HCT116 (cell line): ENCODE results near the gene ELP2. TPM values are rescaled to one million over a fixed set of nuclear protein-coding genes. Genes with fewer than 3 reads are reported as not detected.

Experiments
- ATAC-seq: fragments of 200-7000 bp; cut with Tn5 transposase; 2 replicates; pipeline ENCODE4 v1.9.1; 2020; ENCODE audit warnings: mild to moderate bottlenecking, moderate library complexity
- BruUV-seq: library from RNA; stranded (reverse); fragments of 400-500 nt; replicated peaks from 2 replicates; lab custom pipeline; 2021; lab: Mats Ljungman, UMichigan
- CTCF ChIA-PET: fragments of 300-600 bp; sonication (Branson Sonifier 250); formaldehyde crosslinking; loops from one replicate; lab custom pipeline; 2021; ENCODE audit warnings: antibody characterized with exemption; lab: Charles Lee
- POLR2A ChIA-PET: fragments of 300-600, 350-600 bp; sonication (Branson Sonifier 250); formaldehyde crosslinking; loops from one replicate; lab custom pipeline; 2021; ENCODE audit warnings: antibody characterized with exemption; lab: Charles Lee
- RAD21 ChIA-PET, 2 experiments: fragments of 300-600 bp; sonication (Branson Sonifier 250); formaldehyde crosslinking; loops; one replicate each; lab custom pipeline; 2023; ENCODE audit warnings: low total read pairs in 2 of 2; ENCODE audit not compliant: uncharacterized antibody in 2 of 2, unreplicated experiment in 2 of 2, low non-redundant PET in 1 of 2; lab: Charles Lee
- DNase-seq: peaks from one replicate; pipeline ENCODE4 v3.0.0-alpha.2; 2010; ENCODE audit warnings: low read depth, low spot score
- H2AFZ ChIP-seq: fragments of 200-600 bp; shearing (Covaris generic), sonication (generic); 2 replicates; pipeline ENCODE4 v1.6.1; 2017; ENCODE audit warnings: low read depth, mixed run types, mixed read lengths, antibody characterized with exemption, low read length; ENCODE audit not compliant: poor library complexity, severe bottlenecking
- H3K27ac ChIP-seq: 2 replicates; pipeline ENCODE4 v1.5.1; 2012; ENCODE audit warnings: low read depth, low read length
- H3K27me3 ChIP-seq: fragments of 200-600 bp; sonication (generic); 2 replicates; pipeline ENCODE4 v1.6.1; 2016; ENCODE audit warnings: mixed run types, low read length, mixed read lengths; ENCODE audit not compliant: insufficient read depth
- H3K36me3 ChIP-seq, 2 experiments: fragments of 200-500 bp in 1 of 2; fragments of 200-600 bp in 1 of 2; sonication (Bioruptor generic) in 1 of 2; sonication (generic) in 1 of 2; 2 replicates each; pipeline versions ENCODE4 v1.5.1 to v1.6.1; 2014 to 2016; ENCODE audit warnings: low read length in 2 of 2, inconsistent platforms in 1 of 2, mixed read lengths in 1 of 2, mixed run types in 1 of 2; ENCODE audit not compliant: insufficient read depth in 2 of 2, control insufficient read depth in 1 of 2
- H3K4me1 ChIP-seq, 2 experiments: fragments of 200-600 bp in 1 of 2; sonication (generic) in 1 of 2; 2 replicates each; pipeline versions ENCODE4 v1.5.1 to v1.6.1; 2012 to 2017; ENCODE audit warnings: low read length in 2 of 2, inconsistent platforms in 1 of 2, mild to moderate bottlenecking in 1 of 2, mixed read lengths in 1 of 2, mixed run types in 1 of 2, moderate library complexity in 1 of 2; ENCODE audit not compliant: insufficient read depth in 2 of 2, control insufficient read depth in 1 of 2
- H3K4me2 ChIP-seq: fragments of 200-600 bp; sonication (generic); 2 replicates; pipeline ENCODE4 v1.6.1; 2017; ENCODE audit warnings: mixed run types, low read length, mixed read lengths
- H3K4me3 ChIP-seq, 2 experiments: fragments of 200-600 bp in 1 of 2; sonication (generic) in 1 of 2; replicated peaks in 1 of 2; 2 replicates each; pipeline ENCODE4 v1.5.1; 2011 to 2016; ENCODE audit warnings: low read length in 2 of 2, control low read depth in 1 of 2, low read depth in 1 of 2, mild to moderate bottlenecking in 1 of 2, mixed read lengths in 1 of 2, mixed run types in 1 of 2
- H3K79me2 ChIP-seq: fragments of 200-600 bp; sonication (generic); 2 replicates; pipeline ENCODE4 v1.6.1; 2017; ENCODE audit warnings: mild to moderate bottlenecking, mixed run types, low read length, moderate library complexity, mixed read lengths; ENCODE audit not compliant: insufficient read depth
- H3K9ac ChIP-seq: fragments of 200-600 bp; sonication (generic); 2 replicates; pipeline ENCODE4 v1.6.1; 2016; ENCODE audit warnings: low read length, mixed read lengths
- H3K9me2 ChIP-seq: fragments of 200-600 bp; sonication (generic), shearing (Covaris generic); 2 replicates; pipeline ENCODE4 v1.6.1; 2017; ENCODE audit warnings: mixed run types, mild to moderate bottlenecking, moderate library complexity; ENCODE audit not compliant: insufficient read depth
- H3K9me3 ChIP-seq, 2 experiments: fragments of 200-500 bp in 1 of 2; fragments of 200-600 bp in 1 of 2; sonication (Bioruptor generic) in 1 of 2; sonication (generic) in 1 of 2; 2 replicates each; pipeline ENCODE4 v1.6.1; 2014 to 2017; ENCODE audit warnings: low read length in 2 of 2, mixed read lengths in 2 of 2, inconsistent platforms in 1 of 2, low read depth in 1 of 2, mild to moderate bottlenecking in 1 of 2, mixed run types in 1 of 2, moderate library complexity in 1 of 2; ENCODE audit not compliant: control insufficient read depth in 1 of 2, insufficient read depth in 1 of 2
- H4K20me1 ChIP-seq: fragments of 200-600 bp; sonication (generic), shearing (Covaris generic); 2 replicates; pipeline ENCODE4 v1.6.1; 2017; ENCODE audit warnings: mixed run types, mild to moderate bottlenecking, moderate library complexity; ENCODE audit not compliant: insufficient read depth
- CBX3 ChIP-seq: IDR thresholded peaks from 2 replicates; pipeline ENCODE4 v1.6.1; 2012; ENCODE audit warnings: low read depth
- ELF1 ChIP-seq: IDR thresholded peaks from 2 replicates; pipeline ENCODE4 v1.6.1; 2012; ENCODE audit warnings: low read depth, borderline replicate concordance
- EZH2 ChIP-seq: fragments of 200-600 bp; sonication (generic); IDR thresholded peaks from 2 replicates; pipeline ENCODE4 v1.6.1; 2017; ENCODE audit warnings: antibody characterized with exemption, mixed run types
- POLR2A ChIP-seq: IDR thresholded peaks from 2 replicates; pipeline ENCODE4 v1.7.0; 2011; ENCODE audit warnings: borderline replicate concordance; ENCODE audit not compliant: insufficient read depth, insufficient read length; ENCODE audit errors: extremely low read depth
- RAD21 ChIP-seq: IDR thresholded peaks from 2 replicates; pipeline ENCODE4 v1.6.1; 2012; ENCODE audit warnings: low read depth, mild to moderate bottlenecking
- REST ChIP-seq: IDR thresholded peaks from 2 replicates; pipeline ENCODE4 v1.6.1; 2012; ENCODE audit warnings: low read depth
- SIN3A ChIP-seq: IDR thresholded peaks from 2 replicates; pipeline ENCODE4 v1.6.1; 2012; ENCODE audit warnings: low read depth
- SP1 ChIP-seq: IDR thresholded peaks from 2 replicates; pipeline ENCODE4 v1.6.1; 2012; ENCODE audit warnings: low read depth
- YY1 ChIP-seq: IDR thresholded peaks from 2 replicates; pipeline ENCODE4 v1.6.1; 2011; ENCODE audit warnings: low read length, low read depth, moderate library complexity, mild to moderate bottlenecking; ENCODE audit not compliant: insufficient replicate concordance; ENCODE audit errors: extremely low read depth
- ZBTB33 ChIP-seq: IDR thresholded peaks from 2 replicates; pipeline ENCODE4 v1.6.1; 2011; ENCODE audit warnings: mild to moderate bottlenecking, low read length, moderate library complexity; ENCODE audit not compliant: insufficient replicate concordance; ENCODE audit errors: extremely low read depth
- ZFX ChIP-seq: fragments of 450-650 bp; IDR thresholded peaks from 2 replicates; pipeline ENCODE4 v1.6.1; 2017
- ZNF274 ChIP-seq: fragments of 200-500 bp; sonication (Bioruptor generic); IDR thresholded peaks from 2 replicates; pipeline ENCODE4 v1.6.1; 2014; ENCODE audit warnings: mild to moderate bottlenecking, low read depth, low read length, inconsistent platforms
- intact Hi-C: fragments of 100-400 bp; cut with micrococcal nuclease; formaldehyde crosslinking; loops from 2 replicates; pipeline ENCODE4 v1.10.0; 2022
- total RNA-seq: library from RNA; stranded (reverse); gene quantifications from one replicate; pipeline ENCODE4 v1.2.1, GENCODE V29; 2021; ENCODE audit not compliant: unreplicated experiment
- TF ChIP-seq, protein P1 (sequence below): IDR thresholded peaks from 2 replicates; pipeline ENCODE4 v1.6.1; 2012

The ELP2 gene
- total RNA-seq, 1 experiment from 2014 or later: 109 TPM

GRCh38 chr18:36120297-36120696, 9.4 kb upstream of the ELP2 start:
- peaks cover 4% of the 10 kb centered on the region; the same call in 1 of the 2 replicates for H3K79me2 ChIP-seq
- H4K20me1 ChIP-seq: no peaks in the 10 kb centered on the region
- H3K27ac ChIP-seq: no peak overlapping the region
- no peak for ATAC-seq
- no peaks in the 10 kb centered on the region for H3K9me3 ChIP-seq
- POLR2A ChIA-PET: no interaction called here
- CTCF ChIA-PET: interaction anchor here (1.2 kb wide), 1 partner anchor 25 kb away, joined by 3 read pairs; no protein-coding TSS in a partner anchor
- no peak overlapping the region for H3K9ac ChIP-seq
- H3K4me3 ChIP-seq: no peak overlapping the region
- intact Hi-C loops: no loop called here
- no peak overlapping the region for H3K4me2 ChIP-seq
- no peak for DNase-seq
- H2AFZ ChIP-seq: no peak overlapping the region
- TF ChIP-seq, protein P1, sequence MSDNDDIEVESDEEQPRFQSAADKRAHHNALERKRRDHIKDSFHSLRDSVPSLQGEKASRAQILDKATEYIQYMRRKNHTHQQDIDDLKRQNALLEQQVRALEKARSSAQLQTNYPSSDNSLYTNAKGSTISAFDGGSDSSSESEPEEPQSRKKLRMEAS: no peak
- no peak for TF ChIP-seq ZBTB33
- no peak for TF ChIP-seq SP1
- TF ChIP-seq YY1: no peak
- TF ChIP-seq RAD21: no peak
- TF ChIP-seq ZNF274: no peak
- TF ChIP-seq ZFX: no peak
- TF ChIP-seq ELF1: no peak
- TF ChIP-seq REST: no peak
- no peak for TF ChIP-seq EZH2
- no peak for TF ChIP-seq SIN3A
- no peak for TF ChIP-seq CBX3
- TF ChIP-seq POLR2A: no peak
- H3K36me3 ChIP-seq: peaks cover 10 to 30% of the 10 kb centered on the region in 2 experiments; a peak in 3 of 4 replicates
- H3K9me2 ChIP-seq: no peaks in the 10 kb centered on the region
- RAD21 ChIA-PET: no interaction called here
- no peaks in the 10 kb centered on the region for H3K27me3 ChIP-seq
- no peaks in the 10 kb centered on the region for H3K4me1 ChIP-seq
- no TSS peak for BruUV-seq
